Stimulated activated CD8-positive, alpha-beta memory T cell treated with anti-CD3 and anti-CD28 coated beads, Interleukin-2, amount 100 ng/mL, for 1 hour (primary cell): Measurements from ENCODE around the gene MDC1.
"Not testable (repeated sequence)": the region's sequence is repeated elsewhere in the genome, so short reads cannot be mapped to it uniquely, and the experiment has no call there.

Source experiments
- DNase-seq, 2 donors: peaks; one replicate each; pipeline ENCODE4 v3.0.0-alpha.2; 2020; ENCODE audit warnings: low read depth in 2 of 2

MDC1 gene

GRCh38 chr6:30725713-30726505, 8.8 kb upstream of the MDC1 start:
- no peak for DNase-seq

GRCh38 chr6:30724906-30725667, 8.0 kb upstream of the MDC1 start:
- DNase-seq = no peak

- DNase-seq = not testable (repeated sequence)
Observed at GRCh38 chr6:30723843-30724741, 7.0 kb upstream of the MDC1 start.

- DNase-seq = not testable (repeated sequence)
Observed at GRCh38 chr6:30723159-30723842, 6.2 kb upstream of the MDC1 start.

GRCh38 chr6:30722280-30723112, 5.4 kb upstream of the MDC1 start:
- peak; percentile 74 for DNase-seq

GRCh38 chr6:30722025-30722279, 4.9 kb upstream of the MDC1 start:
- not testable (repeated sequence) for DNase-seq

- peak; percentile 93 to 95 for DNase-seq
Observed at GRCh38 chr6:30721198-30722024, 4.3 kb upstream of the MDC1 start.

- peak in 1 of 2 donors; percentile 24 for DNase-seq
Observed at GRCh38 chr6:30720738-30721197, 3.7 kb upstream of the MDC1 start.

- peak; percentile 84 to 90 for DNase-seq
Observed at GRCh38 chr6:30719791-30720737, 3.0 kb upstream of the MDC1 start, which contains the start of gene TUBB. Gene TUBB (plus strand): TSS chr6:30720352. CDS start chr6:30720507, 155 bp downstream.

- DNase-seq = no peak
Observed at GRCh38 chr6:30719356-30719755, 2.3 kb upstream of the MDC1 start.

- DNase-seq = not testable (repeated sequence)
Observed at GRCh38 chr6:30717845-30718720, 1.0 kb upstream of the MDC1 start.

GRCh38 chr6:30716879-30717128, 277 bp downstream of the MDC1 start:
- DNase-seq = no peak

GRCh38 chr6:30714263-30714662, 2.8 kb downstream of the MDC1 start:
- no peak for DNase-seq

- no peak for DNase-seq
Observed at GRCh38 chr6:30712441-30712945, 4.6 kb downstream of the MDC1 start.

- DNase-seq = no peak
Observed at GRCh38 chr6:30711758-30712380, 5.2 kb downstream of the MDC1 start.

GRCh38 chr6:30709101-30709868, 7.8 kb downstream of the MDC1 start:
- DNase-seq = no peak
